ENCODE data around the gene ACTBL2.
A peak's percentile ranks its signal among the peaks of the same experiment; 100 is the strongest.

DNA sequence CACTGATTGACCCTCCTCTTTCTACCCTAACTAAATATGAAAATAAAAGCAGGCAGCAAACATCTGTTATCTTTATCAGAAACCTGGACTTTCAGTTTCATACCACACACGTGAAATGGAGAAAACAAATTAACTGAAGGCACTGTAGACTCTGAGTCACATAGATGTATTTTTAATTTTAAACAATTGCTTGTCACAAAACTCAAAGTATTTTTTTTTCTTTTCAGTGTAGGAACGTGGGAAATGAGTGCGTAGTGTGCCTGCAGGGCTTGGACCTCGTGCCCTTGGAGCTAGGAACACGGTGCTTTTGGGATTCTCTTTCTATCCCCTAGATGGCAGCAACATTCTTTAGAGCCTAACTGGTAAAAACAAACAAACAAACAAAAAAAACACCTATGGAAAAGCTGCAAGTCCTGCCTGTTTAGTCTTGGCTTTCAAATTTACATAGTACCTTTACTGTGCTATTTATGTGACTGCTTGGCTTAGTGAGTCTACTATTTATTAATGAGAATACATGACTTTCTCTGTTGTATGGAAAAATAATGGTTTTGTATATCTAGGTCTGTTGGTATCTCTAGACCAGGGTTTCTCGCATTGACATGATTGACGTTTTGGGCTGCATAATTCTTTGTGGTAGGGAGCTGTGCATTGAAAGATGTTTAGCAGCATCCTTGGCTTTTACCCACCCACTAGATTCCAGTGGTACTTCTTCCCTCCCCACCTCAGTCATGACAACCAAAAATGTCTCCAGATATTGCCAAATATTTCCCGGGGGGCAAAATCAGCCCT, 16.8 kb upstream of the ACTBL2 start:
- TF ChIP-seq, protein P1, sequence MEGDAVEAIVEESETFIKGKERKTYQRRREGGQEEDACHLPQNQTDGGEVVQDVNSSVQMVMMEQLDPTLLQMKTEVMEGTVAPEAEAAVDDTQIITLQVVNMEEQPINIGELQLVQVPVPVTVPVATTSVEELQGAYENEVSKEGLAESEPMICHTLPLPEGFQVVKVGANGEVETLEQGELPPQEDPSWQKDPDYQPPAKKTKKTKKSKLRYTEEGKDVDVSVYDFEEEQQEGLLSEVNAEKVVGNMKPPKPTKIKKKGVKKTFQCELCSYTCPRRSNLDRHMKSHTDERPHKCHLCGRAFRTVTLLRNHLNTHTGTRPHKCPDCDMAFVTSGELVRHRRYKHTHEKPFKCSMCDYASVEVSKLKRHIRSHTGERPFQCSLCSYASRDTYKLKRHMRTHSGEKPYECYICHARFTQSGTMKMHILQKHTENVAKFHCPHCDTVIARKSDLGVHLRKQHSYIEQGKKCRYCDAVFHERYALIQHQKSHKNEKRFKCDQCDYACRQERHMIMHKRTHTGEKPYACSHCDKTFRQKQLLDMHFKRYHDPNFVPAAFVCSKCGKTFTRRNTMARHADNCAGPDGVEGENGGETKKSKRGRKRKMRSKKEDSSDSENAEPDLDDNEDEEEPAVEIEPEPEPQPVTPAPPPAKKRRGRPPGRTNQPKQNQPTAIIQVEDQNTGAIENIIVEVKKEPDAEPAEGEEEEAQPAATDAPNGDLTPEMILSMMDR (IDR thresholded peaks at IDR 0.05) = peak; percentile 17 to 70 (median 58)
- no peak for TF ChIP-seq POLR2A (IDR thresholded peaks at IDR 0.05)
